ENCODE measurements around the gene TIMM9.

Gene TIMM9, protein sequence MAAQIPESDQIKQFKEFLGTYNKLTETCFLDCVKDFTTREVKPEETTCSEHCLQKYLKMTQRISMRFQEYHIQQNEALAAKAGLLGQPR

DNA sequence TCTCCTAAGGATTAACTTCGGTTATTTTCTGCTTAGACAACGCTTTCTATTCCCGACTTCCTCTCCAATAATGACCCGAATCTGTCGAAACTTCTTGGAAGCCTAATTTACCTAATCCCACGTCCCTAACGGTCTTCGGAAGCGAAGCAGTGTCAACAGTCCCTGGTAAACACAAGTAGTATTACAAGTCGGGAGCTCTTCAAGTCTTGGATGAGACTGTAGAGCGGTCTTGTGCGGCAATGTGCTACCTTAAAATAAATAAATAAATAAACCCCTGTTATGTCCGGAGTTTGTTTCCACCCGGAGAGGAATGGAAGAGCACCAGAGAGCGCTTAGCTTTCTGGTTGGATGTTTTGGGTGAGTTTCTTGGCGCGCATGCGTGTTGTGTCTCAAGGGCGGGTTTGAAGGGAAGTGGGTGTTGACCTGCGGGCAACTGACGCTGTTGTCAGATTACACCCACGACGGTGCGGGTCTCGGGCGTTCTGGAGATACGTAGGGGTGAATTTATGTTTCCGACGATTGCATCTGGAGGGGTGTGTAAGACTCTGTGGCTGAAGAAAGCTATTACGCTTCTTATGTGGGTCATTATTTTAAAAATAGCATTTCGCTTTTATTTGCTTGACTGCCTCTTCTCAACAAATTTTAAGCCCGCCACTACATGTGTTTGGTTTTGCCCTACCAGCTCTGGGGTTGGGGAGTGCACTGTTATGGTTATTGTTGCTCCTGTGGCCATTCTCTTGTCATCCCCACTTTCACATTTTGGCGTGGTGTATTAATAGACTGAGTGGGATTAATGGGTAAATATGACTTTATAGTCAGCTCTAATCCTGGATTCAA is at the start of gene TIMM9, which contains the start of gene KIAA0586:
Gene TIMM9 (minus strand): TSS at position 251 of the 837 bp plus-strand sequence. CDS start 15,586 bp downstream, outside the sequence.
Gene KIAA0586 (plus strand): TSS at position 439 of the 837 bp plus-strand sequence. CDS start 546 bp downstream, outside the sequence.
- FAIRE-seq = peak; percentile 46
- TF ChIP-seq, protein P1, sequence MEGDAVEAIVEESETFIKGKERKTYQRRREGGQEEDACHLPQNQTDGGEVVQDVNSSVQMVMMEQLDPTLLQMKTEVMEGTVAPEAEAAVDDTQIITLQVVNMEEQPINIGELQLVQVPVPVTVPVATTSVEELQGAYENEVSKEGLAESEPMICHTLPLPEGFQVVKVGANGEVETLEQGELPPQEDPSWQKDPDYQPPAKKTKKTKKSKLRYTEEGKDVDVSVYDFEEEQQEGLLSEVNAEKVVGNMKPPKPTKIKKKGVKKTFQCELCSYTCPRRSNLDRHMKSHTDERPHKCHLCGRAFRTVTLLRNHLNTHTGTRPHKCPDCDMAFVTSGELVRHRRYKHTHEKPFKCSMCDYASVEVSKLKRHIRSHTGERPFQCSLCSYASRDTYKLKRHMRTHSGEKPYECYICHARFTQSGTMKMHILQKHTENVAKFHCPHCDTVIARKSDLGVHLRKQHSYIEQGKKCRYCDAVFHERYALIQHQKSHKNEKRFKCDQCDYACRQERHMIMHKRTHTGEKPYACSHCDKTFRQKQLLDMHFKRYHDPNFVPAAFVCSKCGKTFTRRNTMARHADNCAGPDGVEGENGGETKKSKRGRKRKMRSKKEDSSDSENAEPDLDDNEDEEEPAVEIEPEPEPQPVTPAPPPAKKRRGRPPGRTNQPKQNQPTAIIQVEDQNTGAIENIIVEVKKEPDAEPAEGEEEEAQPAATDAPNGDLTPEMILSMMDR (IDR thresholded peaks at IDR 0.05; ENCODE audit: insufficient read depth, missing control alignments) = no peak
- DNase-seq (ENCODE audit: insufficient read length, low spot score) = no peak

DNA sequence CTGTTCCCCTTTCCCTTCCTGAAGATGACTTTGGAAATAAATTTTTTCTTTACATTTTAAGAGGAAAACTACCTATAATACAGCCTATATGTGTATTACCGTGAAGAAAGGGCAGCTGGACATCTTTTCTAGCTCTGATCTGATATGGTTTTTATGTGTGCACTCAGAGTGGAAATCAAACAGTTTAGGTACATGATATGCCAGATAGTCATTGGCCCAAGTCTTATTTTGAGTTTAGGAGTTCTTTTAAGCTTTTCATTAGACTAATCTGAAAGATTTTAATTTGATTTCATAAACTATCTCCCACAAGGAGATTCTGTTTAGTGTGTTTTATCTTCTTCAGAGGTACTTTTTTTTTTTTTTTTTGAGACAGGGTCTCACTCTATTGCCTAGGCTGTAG is 49.0 kb upstream of the TIMM9 start:
- FAIRE-seq (no peak), DNase-seq (ENCODE audit: insufficient read length, low spot score) (no peak)
- TF ChIP-seq, protein P1 (IDR thresholded peaks at IDR 0.05; ENCODE audit: insufficient read depth, missing control alignments) = no peak

DNA sequence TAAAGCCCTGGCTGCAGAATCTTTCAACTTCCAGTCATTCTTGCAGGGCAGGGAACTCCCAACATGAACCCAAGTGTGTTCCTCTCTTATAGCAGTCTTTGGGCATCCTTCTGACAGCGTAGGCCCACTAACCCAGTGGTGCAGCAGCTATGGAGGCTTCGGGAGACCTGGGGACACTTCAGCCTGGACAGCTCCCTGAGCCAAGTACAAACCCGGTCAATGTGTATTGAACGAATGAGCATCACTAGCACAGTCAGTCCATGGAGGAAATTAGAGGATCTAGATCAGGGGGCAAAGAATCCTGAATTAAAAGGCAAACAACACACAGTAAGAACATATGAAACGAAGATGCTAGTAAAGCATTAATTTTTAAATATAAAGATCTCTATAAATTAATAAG is 42.0 kb upstream of the TIMM9 start:
- TF ChIP-seq, protein P1 (IDR thresholded peaks at IDR 0.05; ENCODE audit: insufficient read depth, missing control alignments) = no peak
- no peak for FAIRE-seq

DNA sequence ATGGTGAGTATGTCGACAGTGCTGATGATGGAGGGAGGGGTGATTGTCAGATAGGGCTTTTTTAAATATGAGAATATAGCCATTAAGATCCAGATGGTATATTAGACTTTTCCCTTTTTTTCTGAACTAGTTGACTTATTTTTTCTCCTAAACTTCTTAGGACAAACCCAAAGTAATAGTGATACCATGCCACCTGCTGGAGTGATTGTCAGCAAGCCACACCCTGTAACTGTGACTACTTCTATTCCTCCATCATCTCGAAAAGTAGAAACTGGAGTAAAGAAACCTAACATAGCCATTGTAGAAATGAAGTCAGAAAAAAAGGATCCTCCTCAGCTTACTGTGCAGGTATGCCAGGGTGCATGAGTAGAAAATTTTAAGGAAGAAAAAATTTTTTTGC is 40.2 kb upstream of the TIMM9 start:
- FAIRE-seq = no peak
- no peak for DNase-seq (ENCODE audit: insufficient read length, low spot score)

More for the DNA sequence above, 42.0 kb upstream of the TIMM9 start:
- no peak for DNase-seq (ENCODE audit: insufficient read length, low spot score)

DNA sequence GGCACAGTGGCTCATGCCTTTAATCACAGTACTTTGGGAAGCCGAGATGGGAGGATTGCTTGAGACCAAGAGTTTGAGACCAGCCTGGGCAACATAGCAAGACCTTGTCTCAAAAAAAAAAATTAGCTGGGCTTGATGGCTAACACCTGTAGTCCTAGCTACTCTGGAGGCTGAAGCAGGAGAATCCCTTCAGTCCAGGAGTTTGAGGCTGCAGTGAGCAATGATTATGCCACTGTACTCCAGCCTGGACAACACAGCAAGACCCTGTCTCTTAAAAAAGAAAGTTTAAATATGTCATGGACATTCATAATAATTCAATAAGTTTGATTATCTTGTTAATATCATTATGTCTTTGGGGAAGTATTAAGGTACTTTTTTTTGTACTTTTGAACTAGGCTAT is 39.1 kb upstream of the TIMM9 start:
- FAIRE-seq = no peak
- DNase-seq (ENCODE audit: insufficient read length, low spot score) = no peak
- TF ChIP-seq, protein P1 (IDR thresholded peaks at IDR 0.05; ENCODE audit: insufficient read depth, missing control alignments) = no peak

More for the DNA sequence above, 40.2 kb upstream of the TIMM9 start:
- TF ChIP-seq, protein P1 (IDR thresholded peaks at IDR 0.05; ENCODE audit: insufficient read depth, missing control alignments) = no peak

DNA sequence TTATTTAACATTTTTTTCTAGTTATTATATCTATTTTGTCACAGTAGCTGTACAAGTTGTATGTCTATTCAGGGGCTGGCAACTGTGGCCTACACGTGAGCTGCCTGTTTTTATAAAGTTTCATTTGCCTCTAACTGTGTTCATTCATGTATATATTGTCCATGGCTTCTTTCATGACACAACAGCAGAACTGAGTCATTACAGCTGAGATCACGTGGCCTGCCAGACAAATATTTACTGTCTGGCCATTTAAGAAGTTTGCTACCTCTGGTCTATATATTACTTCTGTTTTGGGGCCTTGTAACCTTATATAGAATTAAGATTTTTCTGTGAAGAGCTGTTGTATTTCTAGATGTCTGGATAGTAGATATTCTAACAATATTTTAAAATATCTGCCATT is 38.1 kb upstream of the TIMM9 start:
- TF ChIP-seq, protein P1 (IDR thresholded peaks at IDR 0.05; ENCODE audit: insufficient read depth, missing control alignments) = no peak
- FAIRE-seq = no peak
- no peak for DNase-seq (ENCODE audit: insufficient read length, low spot score)

DNA sequence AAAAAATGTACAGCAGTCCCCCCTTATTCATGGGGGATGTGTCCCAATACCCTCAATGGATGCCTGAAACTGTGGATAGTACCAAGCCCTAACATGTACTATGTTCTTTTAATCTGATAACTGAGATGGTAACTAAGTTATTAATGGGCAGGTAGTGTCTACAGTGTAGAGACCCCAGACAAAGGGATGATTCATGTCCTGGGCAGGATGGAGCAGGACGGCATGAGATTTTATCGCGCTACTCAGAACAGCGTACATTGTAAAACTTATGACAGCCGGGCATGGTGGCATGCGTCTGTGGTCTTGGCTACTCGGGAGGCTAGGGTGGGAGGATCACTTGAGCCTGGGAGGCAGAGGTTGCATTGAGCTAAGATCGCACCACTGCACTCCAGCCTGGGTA is 37.3 kb upstream of the TIMM9 start:
- DNase-seq (ENCODE audit: insufficient read length, low spot score) = no peak
- no peak for FAIRE-seq
- TF ChIP-seq, protein P1 (IDR thresholded peaks at IDR 0.05; ENCODE audit: insufficient read depth, missing control alignments) = no peak
